A549 (cell line): ENCODE data around the gene TRAF4. TPM values are rescaled to one million over a fixed set of nuclear protein-coding genes. Genes with fewer than 3 reads are reported as not detected.

Experiments
- ATAC-seq, 2 experiments: fragments of 200-7000 bp in 1 of 2; fragments of >200 bp in 1 of 2; cut with Nextera tagmentation in 1 of 2; cut with Tn5 transposase in 1 of 2; 3 replicates each; pipeline versions ENCODE4 v1.8.0 to v1.9.1; 2018 to 2020; ENCODE audit warnings: mild to moderate bottlenecking in 1 of 2, moderate library complexity in 1 of 2
- CTCF ChIA-PET: fragments of 300-600 bp; sonication (Branson Sonifier 250); formaldehyde crosslinking; extraction: SDS; loops from one replicate; lab custom pipeline; 2021; ENCODE audit warnings: antibody characterized with exemption, inconsistent platforms; lab: Yijun Ruan, JAX
- POLR2A ChIA-PET: fragments of 350-600 bp; formaldehyde crosslinking; extraction: SDS; loops from one replicate; lab custom pipeline; 2021; ENCODE audit warnings: antibody characterized with exemption, inconsistent platforms; lab: Yijun Ruan, JAX
- DNase-seq, 2 experiments: peaks; one replicate each; pipeline versions ENCODE4 v3.0.0 to v3.0.0-alpha.2; 2011 to 2016; ENCODE audit warnings: low read depth in 1 of 2, low spot score in 1 of 2
- FAIRE-seq: peaks from 2 replicates; lab custom pipeline; 2011; peaks lifted over from hg19 to GRCh38; lab: Jason Lieb, UNC
- H3K27ac ChIP-seq, 2 experiments: fragments of >200 bp; sonication (Bioruptor Twin); formaldehyde crosslinking; 3 replicates each; pipeline ENCODE4 v1.5.1; 2016 to 2017
- H3K4me1 ChIP-seq: fragments of >200 bp; sonication (Bioruptor Twin); formaldehyde crosslinking; 3 replicates; pipeline ENCODE4 v1.6.1; 2016
- H3K4me2 ChIP-seq: fragments of >200 bp; sonication (Bioruptor Twin); formaldehyde crosslinking; 3 replicates; pipeline ENCODE4 v1.6.1; 2016
- H3K4me3 ChIP-seq: fragments of >200 bp; sonication (Bioruptor Twin); formaldehyde crosslinking; 3 replicates; pipeline ENCODE4 v1.5.1; 2016
- H3K9me3 ChIP-seq: fragments of >200 bp; sonication (Bioruptor Twin); formaldehyde crosslinking; 3 replicates; pipeline ENCODE4 v1.6.1; 2016
- CHD2 ChIP-seq: fragments of 150-350 bp; IDR thresholded peaks from 2 replicates; pipeline ENCODE4 v1.6.1; 2014; ENCODE audit warnings: low read length; ENCODE audit not compliant: partially characterized antibody
- CHD4 ChIP-seq: fragments of 200-600 bp; sonication (generic); IDR thresholded peaks from 2 replicates; pipeline ENCODE4 v1.6.1; 2016; ENCODE audit warnings: antibody characterized with exemption, mild to moderate bottlenecking, borderline replicate concordance
- EHF ChIP-seq: fragments of 250-450 bp; sonication (Bioruptor Pico); IDR thresholded peaks from 2 replicates; pipeline ENCODE4 v1.5.0; 2020; ENCODE audit warnings: mild to moderate bottlenecking
- EP300 ChIP-seq, 2 experiments: fragments of >200 bp; sonication (Bioruptor Twin); formaldehyde crosslinking; IDR thresholded peaks; 2 replicates in 1 of 2; 3 replicates in 1 of 2; pipeline ENCODE4 v1.6.1; 2016 to 2017
- ESRRA ChIP-seq: fragments of 150-350 bp; IDR thresholded peaks from 2 replicates; pipeline ENCODE4 v1.6.1; 2014; ENCODE audit warnings: mild to moderate bottlenecking, low read length, borderline replicate concordance
- FOSB ChIP-seq: fragments of 250-450 bp; sonication (Bioruptor Pico); IDR thresholded peaks from 2 replicates; pipeline ENCODE4 v1.5.0; 2020; ENCODE audit warnings: mild to moderate bottlenecking, moderate library complexity
- FOSL2 ChIP-seq, 2 experiments: fragments of 450-650 bp in 1 of 2; fragments of >200 bp in 1 of 2; sonication (Bioruptor Twin) in 1 of 2; formaldehyde crosslinking; IDR thresholded peaks; 2 replicates each; pipeline versions ENCODE4 v1.5.0 to v1.6.1; 2016 to 2020; ENCODE audit warnings: mild to moderate bottlenecking in 1 of 2, moderate library complexity in 1 of 2
- FOXS1 ChIP-seq: fragments of 250-450 bp; sonication (Bioruptor Pico); IDR thresholded peaks from 2 replicates; pipeline ENCODE4 v1.5.0; 2020; ENCODE audit warnings: mild to moderate bottlenecking, moderate library complexity
- HDAC2 ChIP-seq: fragments of 200-600 bp; sonication (generic); IDR thresholded peaks from 2 replicates; pipeline ENCODE4 v1.6.1; 2016
- HOXA7 ChIP-seq: fragments of 250-450 bp; sonication (Bioruptor Pico); IDR thresholded peaks from 2 replicates; pipeline ENCODE4 v1.5.0; 2020; ENCODE audit warnings: mild to moderate bottlenecking, moderate library complexity
- HOXB13 ChIP-seq: fragments of 250-450 bp; sonication (Bioruptor Pico); IDR thresholded peaks from 2 replicates; pipeline ENCODE4 v1.5.0; 2020; ENCODE audit warnings: low read depth, mild to moderate bottlenecking, moderate library complexity
- HOXB5 ChIP-seq: fragments of 250-450 bp; sonication (Bioruptor Pico); IDR thresholded peaks from 2 replicates; pipeline ENCODE4 v1.5.0; 2020; ENCODE audit warnings: mild to moderate bottlenecking, moderate library complexity
- JUN ChIP-seq, 2 experiments: fragments of >200 bp; sonication (Bioruptor Twin); formaldehyde crosslinking; IDR thresholded peaks; 2 replicates in 1 of 2; 3 replicates in 1 of 2; pipeline ENCODE4 v1.6.1; 2016 to 2017
- JUNB ChIP-seq: fragments of >200 bp; sonication (Bioruptor Twin); formaldehyde crosslinking; IDR thresholded peaks from 2 replicates; pipeline ENCODE4 v1.6.1; 2016
- MAFK ChIP-seq: fragments of 450-650 bp; IDR thresholded peaks from 2 replicates; pipeline ENCODE4 v1.6.1; 2014; ENCODE audit not compliant: partially characterized antibody
- RARB ChIP-seq: fragments of 250-450 bp; sonication (Bioruptor Pico); IDR thresholded peaks from 2 replicates; pipeline ENCODE4 v1.8.0; 2021; ENCODE audit warnings: mild to moderate bottlenecking, moderate library complexity
- RCOR1 ChIP-seq: fragments of 150-350 bp; IDR thresholded peaks from 2 replicates; pipeline ENCODE4 v1.6.1; 2014; ENCODE audit warnings: antibody characterized with exemption, low read length, low read depth
- REST ChIP-seq: fragments of 200-600 bp; sonication (generic); IDR thresholded peaks from 2 replicates; pipeline ENCODE4 v1.6.1; 2016; ENCODE audit warnings: antibody characterized with exemption, mild to moderate bottlenecking, moderate library complexity
- RNF2 ChIP-seq: fragments of 200-600 bp; sonication (generic); IDR thresholded peaks from 2 replicates; pipeline ENCODE4 v1.6.1; 2016; ENCODE audit warnings: low read depth, mild to moderate bottlenecking, antibody characterized with exemption, moderate library complexity, borderline replicate concordance
- WGBS: methylation state at CpG from one replicate; pipeline ENCODE4 v1.1.6; 2017; ENCODE audit errors: missing lambda C conversion rate; 5-methylcytosine and 5-hydroxymethylcytosine counted together
- polyA plus RNA-seq, 4 experiments: library from polyadenylated mRNA; depleted of rRNA in 3 of 4; stranded (reverse); fragments of >200 nt; fragmentation: RNase III in 1 of 4; extraction: RNeasy Plus Mini Kit Qiagen cat#74134 plus additional on column Dnase treatment in 1 of 4; gene quantifications; 2 replicates in 3 of 4; 3 replicates in 1 of 4; pipeline ENCODE4 v1.2.3, GENCODE V29; 2011 to 2017
- TF ChIP-seq, protein P1 (sequence below): fragments of 150-350 bp; IDR thresholded peaks from 2 replicates; pipeline ENCODE4 v1.6.1; 2014; ENCODE audit warnings: low read depth, mild to moderate bottlenecking, low read length
- TF ChIP-seq, protein P2 (sequence below): fragments of >200 bp; sonication (Bioruptor Twin); formaldehyde crosslinking; IDR thresholded peaks from 3 replicates; pipeline ENCODE4 v1.5.1; 2016
- TF ChIP-seq, protein P3 (sequence below): fragments of 250-450 bp; sonication (Bioruptor Pico); IDR thresholded peaks from 2 replicates; pipeline ENCODE4 v1.5.0; 2021; ENCODE audit warnings: mild to moderate bottlenecking, moderate library complexity, borderline replicate concordance
- TF ChIP-seq, protein P4 (sequence below): IDR thresholded peaks from 2 replicates; pipeline ENCODE4 v1.6.1; 2012
- TF ChIP-seq, protein P5 (sequence below): fragments of >200 bp; sonication (Bioruptor Twin); formaldehyde crosslinking; IDR thresholded peaks from 2 replicates; pipeline ENCODE4 v1.6.1; 2016

The TRAF4 gene
- polyA plus RNA-seq, 2 of the 4 experiments (the other 2 are of a cell fraction) = 64.0 to 65.0 TPM

- Histone ChIP-seq H3K4me3 (no peak overlapping the region), H3K4me1 (peaks cover 19% of the 10 kb centered on the region), H3K4me2 (no peak overlapping the region), H3K9me3 (no peaks in the 10 kb centered on the region), H3K27ac (no peak overlapping the region)
- 63% methylated on average over 3 of the region's 3 CpGs for WGBS
- DNase-seq (no peak), ATAC-seq (no peak), FAIRE-seq (no peak)
- TF ChIP-seq, protein P1, sequence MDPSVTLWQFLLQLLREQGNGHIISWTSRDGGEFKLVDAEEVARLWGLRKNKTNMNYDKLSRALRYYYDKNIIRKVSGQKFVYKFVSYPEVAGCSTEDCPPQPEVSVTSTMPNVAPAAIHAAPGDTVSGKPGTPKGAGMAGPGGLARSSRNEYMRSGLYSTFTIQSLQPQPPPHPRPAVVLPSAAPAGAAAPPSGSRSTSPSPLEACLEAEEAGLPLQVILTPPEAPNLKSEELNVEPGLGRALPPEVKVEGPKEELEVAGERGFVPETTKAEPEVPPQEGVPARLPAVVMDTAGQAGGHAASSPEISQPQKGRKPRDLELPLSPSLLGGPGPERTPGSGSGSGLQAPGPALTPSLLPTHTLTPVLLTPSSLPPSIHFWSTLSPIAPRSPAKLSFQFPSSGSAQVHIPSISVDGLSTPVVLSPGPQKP = no peak
- TF ChIP-seq ESRRA (no peak), JUN (IDR thresholded peaks at IDR 0.05) (no peak), RNF2 (no peak), HDAC2 (no peak)
- TF ChIP-seq, protein P2, sequence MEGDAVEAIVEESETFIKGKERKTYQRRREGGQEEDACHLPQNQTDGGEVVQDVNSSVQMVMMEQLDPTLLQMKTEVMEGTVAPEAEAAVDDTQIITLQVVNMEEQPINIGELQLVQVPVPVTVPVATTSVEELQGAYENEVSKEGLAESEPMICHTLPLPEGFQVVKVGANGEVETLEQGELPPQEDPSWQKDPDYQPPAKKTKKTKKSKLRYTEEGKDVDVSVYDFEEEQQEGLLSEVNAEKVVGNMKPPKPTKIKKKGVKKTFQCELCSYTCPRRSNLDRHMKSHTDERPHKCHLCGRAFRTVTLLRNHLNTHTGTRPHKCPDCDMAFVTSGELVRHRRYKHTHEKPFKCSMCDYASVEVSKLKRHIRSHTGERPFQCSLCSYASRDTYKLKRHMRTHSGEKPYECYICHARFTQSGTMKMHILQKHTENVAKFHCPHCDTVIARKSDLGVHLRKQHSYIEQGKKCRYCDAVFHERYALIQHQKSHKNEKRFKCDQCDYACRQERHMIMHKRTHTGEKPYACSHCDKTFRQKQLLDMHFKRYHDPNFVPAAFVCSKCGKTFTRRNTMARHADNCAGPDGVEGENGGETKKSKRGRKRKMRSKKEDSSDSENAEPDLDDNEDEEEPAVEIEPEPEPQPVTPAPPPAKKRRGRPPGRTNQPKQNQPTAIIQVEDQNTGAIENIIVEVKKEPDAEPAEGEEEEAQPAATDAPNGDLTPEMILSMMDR = no peak
- ChIA-PET POLR2A (interaction anchor here (1.5 to 2.3 kb wide), 2 partner anchors 9 to 17 kb away, joined by 7 to 15 read pairs; partner anchors contain the start of genes PROCA1 and RPL23A), CTCF (interaction anchor here (0.9 to 31.4 kb wide), 6 partner anchors 6 to 415 kb away, joined by 3 to 335 read pairs (median 5); partner anchors contain the start of gene PROCA1)
These were observed 41.1 kb upstream of the TRAF4 start for GRCh38 chr17:28702752-28703150.

- WGBS = 90% methylated on average over 15 of the region's 16 CpGs
- H3K4me2 ChIP-seq = no peak overlapping the region
- TF ChIP-seq CHD4 (no peak), HOXA7 (CRISPR knock-in tag) (no peak), EP300 (IDR thresholded peaks at IDR 0.05) (no peak), REST (no peak), RARB (no peak), FOXS1 (CRISPR knock-in tag) (no peak), RCOR1 (no peak), FOSB (CRISPR knock-in tag) (no peak), JUN (IDR thresholded peaks at IDR 0.05) (no peak), FOSL2 (IDR thresholded peaks at IDR 0.05) (no peak), FOSL2 (CRISPR knock-in tag; IDR thresholded peaks at IDR 0.05) (no peak), HOXB5 (CRISPR knock-in tag) (no peak), EHF (CRISPR knock-in tag) (no peak), ESRRA (no peak), JUNB (no peak), CHD2 (no peak), MAFK (no peak), HOXB13 (no peak)
- TF ChIP-seq, protein P3, sequence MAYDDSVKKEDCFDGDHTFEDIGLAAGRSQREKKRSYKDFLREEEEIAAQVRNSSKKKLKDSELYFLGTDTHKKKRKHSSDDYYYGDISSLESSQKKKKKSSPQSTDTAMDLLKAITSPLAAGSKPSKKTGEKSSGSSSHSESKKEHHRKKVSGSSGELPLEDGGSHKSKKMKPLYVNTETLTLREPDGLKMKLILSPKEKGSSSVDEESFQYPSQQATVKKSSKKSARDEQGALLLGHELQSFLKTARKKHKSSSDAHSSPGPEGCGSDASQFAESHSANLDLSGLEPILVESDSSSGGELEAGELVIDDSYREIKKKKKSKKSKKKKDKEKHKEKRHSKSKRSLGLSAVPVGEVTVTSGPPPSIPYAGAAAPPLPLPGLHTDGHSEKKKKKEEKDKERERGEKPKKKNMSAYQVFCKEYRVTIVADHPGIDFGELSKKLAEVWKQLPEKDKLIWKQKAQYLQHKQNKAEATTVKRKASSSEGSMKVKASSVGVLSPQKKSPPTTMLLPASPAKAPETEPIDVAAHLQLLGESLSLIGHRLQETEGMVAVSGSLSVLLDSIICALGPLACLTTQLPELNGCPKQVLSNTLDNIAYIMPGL (CRISPR knock-in tag) = no peak
- TF ChIP-seq, protein P4, sequence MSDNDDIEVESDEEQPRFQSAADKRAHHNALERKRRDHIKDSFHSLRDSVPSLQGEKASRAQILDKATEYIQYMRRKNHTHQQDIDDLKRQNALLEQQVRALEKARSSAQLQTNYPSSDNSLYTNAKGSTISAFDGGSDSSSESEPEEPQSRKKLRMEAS = no peak
- TF ChIP-seq, protein P5, sequence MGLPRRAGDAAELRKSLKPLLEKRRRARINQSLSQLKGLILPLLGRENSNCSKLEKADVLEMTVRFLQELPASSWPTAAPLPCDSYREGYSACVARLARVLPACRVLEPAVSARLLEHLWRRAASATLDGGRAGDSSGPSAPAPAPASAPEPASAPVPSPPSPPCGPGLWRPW = no peak
- ATAC-seq (no peak), DNase-seq (no peak), FAIRE-seq (no peak)
- H3K4me1 ChIP-seq = peaks cover 9% of the 10 kb centered on the region
- no peak overlapping the region for H3K27ac ChIP-seq
- no peaks in the 10 kb centered on the region for H3K9me3 ChIP-seq
- no peak overlapping the region for H3K4me3 ChIP-seq
- POLR2A ChIA-PET = interaction anchor here (2.3 to 2.4 kb wide), 2 partner anchors 8 to 16 kb away, joined by 9 to 15 read pairs; partner anchors contain the start of genes PROCA1 and RPL23A
- CTCF ChIA-PET = interaction anchor here (1.9 to 31.4 kb wide), 4 partner anchors 5 to 57 kb away, joined by 6 to 335 read pairs (median 171); partner anchors contain the start of gene PROCA1
These were observed 40.1 kb upstream of the TRAF4 start for GRCh38 chr17:28703552-28704218.
